Caco-2 (cell line): Measurements from ENCODE around the gene NUTM1. TPM values are rescaled to one million over a fixed set of nuclear protein-coding genes. Genes with fewer than 3 reads are reported as not detected.
A peak's percentile ranks its signal among the peaks of the same experiment; 100 is the strongest.

ENCODE experiments used
- BruUV-seq: library from RNA; stranded (reverse); fragments of 400-500 nt; replicated peaks from 2 replicates; lab custom pipeline; 2021; lab: Mats Ljungman, UMichigan
- CTCF ChIA-PET: fragments of 300-600 bp; sonication (Branson Sonifier 250); formaldehyde crosslinking; loops from one replicate; lab custom pipeline; 2022; ENCODE audit warnings: antibody characterized with exemption; lab: Charles Lee
- POLR2A ChIA-PET: fragments of 300-600 bp; sonication (Branson Sonifier 250); formaldehyde crosslinking; loops from one replicate; lab custom pipeline; 2022; ENCODE audit warnings: antibody characterized with exemption; lab: Charles Lee
- DNase-seq, 2 experiments: peaks; one replicate each; pipeline versions ENCODE4 v3.0.0 to v3.0.0-alpha.2; 2020 to 2022
- H3K27me3 ChIP-seq: replicated peaks from 2 replicates; pipeline ENCODE4 v1.6.0; 2011; ENCODE audit warnings: low read length; ENCODE audit not compliant: control insufficient read depth, insufficient read depth
- H3K36me3 ChIP-seq: 2 replicates; pipeline ENCODE4 v1.5.1; 2011; ENCODE audit warnings: low read length; ENCODE audit not compliant: control insufficient read depth, insufficient read depth
- H3K4me1 ChIP-seq: fragments of 250-450 bp; sonication (Bioruptor Pico); 2 replicates; pipeline ENCODE4 v1.5.1; 2020; ENCODE audit warnings: mild to moderate bottlenecking
- H3K4me3 ChIP-seq: 2 replicates; pipeline ENCODE4 v1.5.1; 2011; ENCODE audit warnings: low read depth, mild to moderate bottlenecking, control low read depth, low read length
- H3K9me3 ChIP-seq: fragments of 250-450 bp; sonication (Bioruptor Pico); 2 replicates; pipeline ENCODE4 v1.5.1; 2020; ENCODE audit warnings: mild to moderate bottlenecking, moderate library complexity
- H3K27ac Mint-ChIP-seq: one replicate; pipeline ENCODE4 v1.8.0; 2022; ENCODE audit warnings: mixed read lengths; ENCODE audit not compliant: unreplicated experiment
- H3K27me3 Mint-ChIP-seq: one replicate; pipeline ENCODE4 v1.8.0; 2022; ENCODE audit warnings: mixed read lengths; ENCODE audit not compliant: insufficient read depth, unreplicated experiment
- H3K36me3 Mint-ChIP-seq: one replicate; pipeline ENCODE4 v1.8.0; 2022; ENCODE audit warnings: mild to moderate bottlenecking, mixed read lengths; ENCODE audit not compliant: insufficient read depth, unreplicated experiment
- H3K4me1 Mint-ChIP-seq: one replicate; pipeline ENCODE4 v1.8.0; 2022; ENCODE audit warnings: low read depth, mixed read lengths; ENCODE audit not compliant: unreplicated experiment
- H3K4me3 Mint-ChIP-seq: one replicate; pipeline ENCODE4 v1.8.0; 2022; ENCODE audit warnings: mild to moderate bottlenecking, moderate library complexity, mixed read lengths; ENCODE audit not compliant: unreplicated experiment
- H3K9me3 Mint-ChIP-seq: one replicate; pipeline ENCODE4 v1.8.0; 2022; ENCODE audit warnings: mixed read lengths; ENCODE audit not compliant: unreplicated experiment
- intact Hi-C: fragments of 100-400 bp; cut with micrococcal nuclease; formaldehyde crosslinking; loops from one replicate; pipeline ENCODE4 v1.10.0; 2022; ENCODE audit not compliant: unreplicated experiment
- total RNA-seq: library from RNA; stranded (reverse); gene quantifications from 2 replicates; pipeline ENCODE4 v1.2.3, GENCODE V29; 2022
- TF ChIP-seq, protein P1 (sequence below), 2 experiments: fragments of 200-600 bp in 1 of 2; IDR thresholded peaks; 1 replicate in 1 of 2; 2 replicates in 1 of 2; pipeline versions ENCODE4 v1.5.1 to v1.8.0; 2011 to 2022; ENCODE audit warnings: antibody characterized with exemption in 1 of 2, control low read depth in 1 of 2, inconsistent platforms in 1 of 2, low read depth in 1 of 2, low read length in 1 of 2, mild to moderate bottlenecking in 1 of 2, moderate library complexity in 1 of 2; ENCODE audit not compliant: insufficient read depth in 1 of 2, severe bottlenecking in 1 of 2, unreplicated experiment in 1 of 2

Gene NUTM1
- total RNA-seq, 1 experiment from 2014 or later, result not detected

DNA sequence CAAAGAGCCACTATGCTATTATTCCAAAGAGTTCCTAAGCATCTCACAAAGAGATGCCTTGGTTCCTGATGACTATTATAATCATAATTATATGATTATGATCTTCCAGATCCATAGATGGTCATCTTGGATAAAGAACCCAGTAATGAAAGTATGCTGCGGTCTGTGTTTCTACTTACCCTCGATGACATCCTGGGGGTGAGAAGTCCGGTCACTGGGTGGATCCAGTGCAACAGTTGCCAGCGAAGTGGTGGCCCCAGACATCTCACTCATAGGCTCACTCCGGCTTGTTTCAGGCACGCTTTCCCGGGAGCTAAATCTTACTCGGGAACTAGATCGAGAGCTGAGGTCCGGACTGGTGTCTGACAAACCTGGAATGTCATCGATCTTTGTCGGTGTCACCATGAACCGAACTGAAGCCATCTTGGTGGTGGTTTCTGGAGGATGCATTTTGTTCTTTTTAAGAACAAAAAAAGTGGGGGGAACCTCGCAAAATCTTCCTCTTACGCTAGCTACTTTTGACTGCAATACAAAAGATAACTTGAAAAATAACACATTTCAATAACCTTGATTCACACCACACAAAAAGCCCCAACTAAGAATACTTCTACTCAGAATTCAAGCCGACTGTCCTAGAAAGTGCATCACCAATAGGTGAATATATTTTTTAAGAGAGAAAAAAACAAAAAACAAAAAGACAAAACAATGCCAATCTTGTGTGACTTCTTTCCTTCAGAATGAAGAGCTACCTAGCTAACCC lies 6.7 kb upstream of the NUTM1 start:
- intact Hi-C loops, result no loop called here
- no peaks in the 10 kb centered on the region for H3K4me1 ChIP-seq
- no peak for DNase-seq
- no peaks in the 10 kb centered on the region for H3K27me3 Mint-ChIP-seq
- H3K27ac Mint-ChIP-seq, result no peak overlapping the region
- H3K4me3 Mint-ChIP-seq, result peak overlapping the region; percentile 94
- H3K9me3 ChIP-seq, result no peaks in the 10 kb centered on the region
- peak overlapping the region; percentile 89; the same call in 1 of the 2 replicates for H3K4me3 ChIP-seq
- no TSS peak for BruUV-seq
- no peaks in the 10 kb centered on the region for H3K27me3 ChIP-seq
- CTCF ChIA-PET, result no interaction called here
- POLR2A ChIA-PET, result no interaction called here
- H3K36me3 Mint-ChIP-seq, result peaks cover 36% of the 10 kb centered on the region
- TF ChIP-seq, protein P1, sequence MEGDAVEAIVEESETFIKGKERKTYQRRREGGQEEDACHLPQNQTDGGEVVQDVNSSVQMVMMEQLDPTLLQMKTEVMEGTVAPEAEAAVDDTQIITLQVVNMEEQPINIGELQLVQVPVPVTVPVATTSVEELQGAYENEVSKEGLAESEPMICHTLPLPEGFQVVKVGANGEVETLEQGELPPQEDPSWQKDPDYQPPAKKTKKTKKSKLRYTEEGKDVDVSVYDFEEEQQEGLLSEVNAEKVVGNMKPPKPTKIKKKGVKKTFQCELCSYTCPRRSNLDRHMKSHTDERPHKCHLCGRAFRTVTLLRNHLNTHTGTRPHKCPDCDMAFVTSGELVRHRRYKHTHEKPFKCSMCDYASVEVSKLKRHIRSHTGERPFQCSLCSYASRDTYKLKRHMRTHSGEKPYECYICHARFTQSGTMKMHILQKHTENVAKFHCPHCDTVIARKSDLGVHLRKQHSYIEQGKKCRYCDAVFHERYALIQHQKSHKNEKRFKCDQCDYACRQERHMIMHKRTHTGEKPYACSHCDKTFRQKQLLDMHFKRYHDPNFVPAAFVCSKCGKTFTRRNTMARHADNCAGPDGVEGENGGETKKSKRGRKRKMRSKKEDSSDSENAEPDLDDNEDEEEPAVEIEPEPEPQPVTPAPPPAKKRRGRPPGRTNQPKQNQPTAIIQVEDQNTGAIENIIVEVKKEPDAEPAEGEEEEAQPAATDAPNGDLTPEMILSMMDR (IDR thresholded peaks at IDR 0.05; ENCODE audit: insufficient read depth in 1 of 2, low read depth in 1 of 2, low read length in 1 of 2, severe bottlenecking in 1 of 2, unreplicated experiment in 1 of 2), result no peak
- no peaks in the 10 kb centered on the region for H3K36me3 ChIP-seq
- H3K4me1 Mint-ChIP-seq, result no peaks in the 10 kb centered on the region
- no peaks in the 10 kb centered on the region for H3K9me3 Mint-ChIP-seq

DNA sequence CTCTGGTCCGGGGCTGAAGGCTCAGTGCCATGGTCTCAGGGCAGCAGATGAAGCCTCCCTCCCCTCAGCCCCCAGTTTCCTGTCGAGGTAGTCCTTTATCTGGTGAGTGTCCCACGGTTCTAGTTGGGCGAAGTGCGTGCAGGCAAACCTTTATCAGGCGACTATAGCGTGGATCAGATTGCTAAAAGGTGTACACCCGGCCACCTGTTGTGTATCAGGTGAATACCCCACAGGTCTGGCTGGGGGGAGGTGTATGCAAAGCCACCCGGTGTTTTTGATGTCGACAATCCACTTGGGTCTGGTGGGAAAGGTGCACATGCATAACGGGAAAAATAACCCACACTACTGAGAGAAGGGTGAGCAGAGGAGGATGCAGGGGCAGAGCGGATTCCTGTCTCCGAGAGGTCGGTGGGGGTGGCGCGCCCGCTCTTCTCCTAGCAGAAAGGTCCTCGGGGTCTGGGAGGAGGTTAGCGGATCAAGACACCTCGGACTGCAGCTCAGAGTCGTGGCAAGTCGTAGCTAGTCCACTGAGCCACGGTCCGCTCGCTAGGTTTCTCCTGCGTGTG lies 6.0 kb upstream of the NUTM1 start:
- POLR2A ChIA-PET, result no interaction called here
- H3K36me3 Mint-ChIP-seq, result peaks cover 42% of the 10 kb centered on the region
- H3K9me3 ChIP-seq, result no peaks in the 10 kb centered on the region
- H3K4me1 ChIP-seq, result no peaks in the 10 kb centered on the region
- no TSS peak for BruUV-seq
- CTCF ChIA-PET, result interaction anchor here (3.0 kb wide), 1 partner anchor 31 kb away, joined by 13 read pairs; the partner anchor contains the start of gene LPCAT4
- peak overlapping the region; percentile 89 for H3K4me3 ChIP-seq
- H3K4me1 Mint-ChIP-seq, result no peaks in the 10 kb centered on the region
- intact Hi-C loops, result no loop called here
- H3K27me3 ChIP-seq, result no peaks in the 10 kb centered on the region
- H3K27ac Mint-ChIP-seq, result no peak overlapping the region
- H3K9me3 Mint-ChIP-seq, result no peaks in the 10 kb centered on the region
- H3K36me3 ChIP-seq, result peaks cover 1% of the 10 kb centered on the region; the same call in 1 of the 2 replicates
- peak in 1 of 2 experiments; percentile 6 for DNase-seq
- peak overlapping the region; percentile 94 for H3K4me3 Mint-ChIP-seq
- H3K27me3 Mint-ChIP-seq, result no peaks in the 10 kb centered on the region
- TF ChIP-seq, protein P1 (IDR thresholded peaks at IDR 0.05; ENCODE audit: insufficient read depth in 1 of 2, low read depth in 1 of 2, low read length in 1 of 2, severe bottlenecking in 1 of 2, unreplicated experiment in 1 of 2), result no peak

DNA sequence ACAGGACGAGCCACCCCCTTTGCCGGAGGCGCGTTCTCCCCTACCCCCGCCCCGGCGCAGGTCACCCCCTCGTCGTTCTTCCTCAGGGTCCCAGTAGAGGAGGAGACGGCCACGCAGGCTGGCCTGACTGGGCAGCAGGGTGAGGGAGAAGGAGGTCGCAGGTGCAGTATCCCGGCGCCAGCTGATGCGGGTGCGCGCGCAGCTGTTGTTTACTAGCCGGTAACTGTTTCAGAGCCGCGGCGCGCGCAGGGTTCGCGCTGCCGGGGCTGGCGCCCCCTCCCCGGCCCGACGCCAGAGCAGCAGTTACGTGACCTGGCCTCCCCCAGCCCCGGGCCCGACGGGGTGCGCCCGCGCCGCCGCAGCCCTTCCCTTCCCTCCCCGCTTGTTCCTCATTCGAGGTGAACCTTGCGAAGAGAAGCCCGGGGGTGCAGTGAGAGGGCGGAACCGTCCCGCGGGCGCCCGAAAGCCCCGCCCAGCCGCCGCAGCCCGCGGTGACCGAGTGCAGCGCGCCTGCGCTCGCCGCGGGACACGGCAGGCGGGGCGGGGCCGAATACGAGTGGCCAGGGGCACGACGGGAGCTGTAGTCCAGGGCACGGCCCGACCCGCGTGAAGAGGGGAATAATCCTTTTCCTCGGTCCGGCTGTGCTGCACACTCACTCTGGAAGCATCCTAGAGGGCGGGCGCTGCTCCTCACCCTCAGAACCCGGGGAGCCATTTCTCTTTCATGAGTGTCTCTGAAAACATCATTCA lies 5.4 kb upstream of the NUTM1 start, which contains the start of gene SLC12A6:
Gene SLC12A6 (minus strand): TSS at position 225 of the 750 bp plus-strand sequence. CDS start 1,101 bp downstream, outside the sequence.
- intact Hi-C loops, result loop anchor here (1.0 kb wide), 1 partner anchor 30 kb away; the partner anchor contains the start of gene LPCAT4
- H3K4me3 ChIP-seq, result peak within 1 kb of the TSS; percentile 89

More for the DNA sequence above, 5.4 kb upstream of the NUTM1 start, which contains the start of gene SLC12A6:
- no TSS peak for BruUV-seq
- no peaks in the 10 kb centered on the region for H3K4me1 Mint-ChIP-seq
- H3K27me3 Mint-ChIP-seq, result no peaks in the 10 kb centered on the region
- H3K9me3 ChIP-seq, result no peaks in the 10 kb centered on the region
- no peaks in the 10 kb centered on the region for H3K9me3 Mint-ChIP-seq
- peaks cover 43% of the 10 kb centered on the region for H3K36me3 Mint-ChIP-seq
- H3K4me1 ChIP-seq, result no peaks in the 10 kb centered on the region
- H3K4me3 Mint-ChIP-seq, result peak within 1 kb of the TSS; percentile 94
- peak; percentile 91 to 94 for DNase-seq
- H3K27ac Mint-ChIP-seq, result no peak within 1 kb of the TSS
- H3K27me3 ChIP-seq, result no peaks in the 10 kb centered on the region
- peaks cover 1% of the 10 kb centered on the region; the same call in 1 of the 2 replicates for H3K36me3 ChIP-seq
- POLR2A ChIA-PET, result interaction anchor here (0.7 to 1.1 kb wide), 3 partner anchors 19 to 236 kb away, joined by 3 to 4 read pairs (median 4); partner anchors contain the start of genes EMC7 and PGBD4
- TF ChIP-seq, protein P1 (IDR thresholded peaks at IDR 0.05; ENCODE audit: insufficient read depth in 1 of 2, low read depth in 1 of 2, low read length in 1 of 2, severe bottlenecking in 1 of 2, unreplicated experiment in 1 of 2), result no peak
- CTCF ChIA-PET, result interaction anchor here (0.9 to 3.0 kb wide), 3 partner anchors 10 to 30 kb away, joined by 3 to 13 read pairs (median 5); partner anchors contain the start of gene LPCAT4
